ENCODE measurements around the gene CRCP. TPM values are rescaled to one million over a fixed set of nuclear protein-coding genes. Genes with fewer than 3 reads are reported as not detected.

The CRCP gene
- total RNA-seq, 1 donor from 2014 or later: 32.4 TPM

- H3K9me3 Mint-ChIP-seq (ENCODE audit: low read depth): peaks cover 3% of the 10 kb centered on the region
- DNase-seq (ENCODE audit: low spot score, unreplicated experiment): no peak
- no peak for TF ChIP-seq CTCF (IDR thresholded peaks at IDR 0.05; ENCODE audit: unreplicated experiment)
- no peaks in the 10 kb centered on the region for H3K36me3 Mint-ChIP-seq (ENCODE audit: insufficient read depth)
- no peak overlapping the region for H3K27ac Mint-ChIP-seq
- no peak overlapping the region for H3K4me3 Mint-ChIP-seq (ENCODE audit: low read depth)
- H3K4me1 Mint-ChIP-seq (ENCODE audit: low read depth): peaks cover 5% of the 10 kb centered on the region
- H3K27me3 Mint-ChIP-seq: no peaks in the 10 kb centered on the region
Measured at GRCh38 chr7:66182920-66183319, 68.3 kb downstream of the CRCP start.

- Mint-ChIP-seq H3K4me1 (ENCODE audit: low read depth) (peaks cover 5% of the 10 kb centered on the region), H3K36me3 (ENCODE audit: insufficient read depth) (no peaks in the 10 kb centered on the region), H3K4me3 (ENCODE audit: low read depth) (no peak overlapping the region), H3K27me3 (no peaks in the 10 kb centered on the region), H3K9me3 (ENCODE audit: low read depth) (peaks cover 3% of the 10 kb centered on the region), H3K27ac (no peak overlapping the region)
- DNase-seq (ENCODE audit: low spot score, unreplicated experiment): no peak
- TF ChIP-seq CTCF (IDR thresholded peaks at IDR 0.05; ENCODE audit: unreplicated experiment): no peak
Measured at GRCh38 chr7:66183700-66184099, 69.1 kb downstream of the CRCP start.

- H3K4me1 Mint-ChIP-seq (ENCODE audit: low read depth): peaks cover 9% of the 10 kb centered on the region
- peaks cover 3% of the 10 kb centered on the region for H3K9me3 Mint-ChIP-seq (ENCODE audit: low read depth)
- no peak overlapping the region for H3K4me3 Mint-ChIP-seq (ENCODE audit: low read depth)
- no peak for DNase-seq (ENCODE audit: low spot score, unreplicated experiment)
- peak overlapping the region; percentile 14 for H3K27ac Mint-ChIP-seq
- TF ChIP-seq CTCF (IDR thresholded peaks at IDR 0.05; ENCODE audit: unreplicated experiment): no peak
- H3K36me3 Mint-ChIP-seq (ENCODE audit: insufficient read depth): no peaks in the 10 kb centered on the region
- no peaks in the 10 kb centered on the region for H3K27me3 Mint-ChIP-seq
Measured at GRCh38 chr7:66185680-66186187, 71.1 kb downstream of the CRCP start.

- DNase-seq (ENCODE audit: low spot score, unreplicated experiment): no peak
- H3K27ac Mint-ChIP-seq: no peak overlapping the region
- H3K4me1 Mint-ChIP-seq (ENCODE audit: low read depth): peaks cover 9% of the 10 kb centered on the region
- H3K4me3 Mint-ChIP-seq (ENCODE audit: low read depth): no peak overlapping the region
- H3K27me3 Mint-ChIP-seq: no peaks in the 10 kb centered on the region
- H3K36me3 Mint-ChIP-seq (ENCODE audit: insufficient read depth): no peaks in the 10 kb centered on the region
- H3K9me3 Mint-ChIP-seq (ENCODE audit: low read depth): peaks cover 3% of the 10 kb centered on the region
- no peak for TF ChIP-seq CTCF (IDR thresholded peaks at IDR 0.05; ENCODE audit: unreplicated experiment)
Measured at GRCh38 chr7:66186991-66187390, 72.3 kb downstream of the CRCP start.

GRCh38 chr7:66187905-66188304 is 73.3 kb downstream of the CRCP start:
- Mint-ChIP-seq H3K27me3 (peaks cover 3% of the 10 kb centered on the region), H3K4me3 (ENCODE audit: low read depth) (no peak overlapping the region), H3K27ac (no peak overlapping the region), H3K9me3 (ENCODE audit: low read depth) (peaks cover 3% of the 10 kb centered on the region), H3K4me1 (ENCODE audit: low read depth) (peaks cover 9% of the 10 kb centered on the region), H3K36me3 (ENCODE audit: insufficient read depth) (no peaks in the 10 kb centered on the region)
- no peak for DNase-seq (ENCODE audit: low spot score, unreplicated experiment)
- TF ChIP-seq CTCF (IDR thresholded peaks at IDR 0.05; ENCODE audit: unreplicated experiment): no peak

Data from progenitor cell of endocrine pancreas (in vitro differentiated cells).